SK-N-SH (cell line): ENCODE results near the gene GOLGA6L7.

Experiments used
- EP300 ChIP-seq, 2 experiments: IDR thresholded peaks; 2 replicates each; pipeline versions ENCODE4 v1.4.0 to v1.6.1; 2012; ENCODE audit warnings: borderline replicate concordance in 1 of 2, low read depth in 1 of 2, low read length in 1 of 2
- IRF3 ChIP-seq: fragments of 150-350 bp; IDR thresholded peaks from 2 replicates; pipeline ENCODE4 v1.6.1; 2016; ENCODE audit warnings: mild to moderate bottlenecking, low read depth, low read length
- RCOR1 ChIP-seq: fragments of 150-350 bp; IDR thresholded peaks from 2 replicates; pipeline ENCODE4 v1.6.1; 2017; ENCODE audit warnings: antibody characterized with exemption, low read length
- TF ChIP-seq, protein P1 (sequence below): fragments of 200-600 bp; sonication (generic); IDR thresholded peaks from 2 replicates; pipeline ENCODE4 v1.6.1; 2017; ENCODE audit warnings: antibody characterized with exemption, mild to moderate bottlenecking, moderate library complexity

- no peak for TF ChIP-seq RCOR1
- no peak for TF ChIP-seq IRF3
- TF ChIP-seq, protein P1, sequence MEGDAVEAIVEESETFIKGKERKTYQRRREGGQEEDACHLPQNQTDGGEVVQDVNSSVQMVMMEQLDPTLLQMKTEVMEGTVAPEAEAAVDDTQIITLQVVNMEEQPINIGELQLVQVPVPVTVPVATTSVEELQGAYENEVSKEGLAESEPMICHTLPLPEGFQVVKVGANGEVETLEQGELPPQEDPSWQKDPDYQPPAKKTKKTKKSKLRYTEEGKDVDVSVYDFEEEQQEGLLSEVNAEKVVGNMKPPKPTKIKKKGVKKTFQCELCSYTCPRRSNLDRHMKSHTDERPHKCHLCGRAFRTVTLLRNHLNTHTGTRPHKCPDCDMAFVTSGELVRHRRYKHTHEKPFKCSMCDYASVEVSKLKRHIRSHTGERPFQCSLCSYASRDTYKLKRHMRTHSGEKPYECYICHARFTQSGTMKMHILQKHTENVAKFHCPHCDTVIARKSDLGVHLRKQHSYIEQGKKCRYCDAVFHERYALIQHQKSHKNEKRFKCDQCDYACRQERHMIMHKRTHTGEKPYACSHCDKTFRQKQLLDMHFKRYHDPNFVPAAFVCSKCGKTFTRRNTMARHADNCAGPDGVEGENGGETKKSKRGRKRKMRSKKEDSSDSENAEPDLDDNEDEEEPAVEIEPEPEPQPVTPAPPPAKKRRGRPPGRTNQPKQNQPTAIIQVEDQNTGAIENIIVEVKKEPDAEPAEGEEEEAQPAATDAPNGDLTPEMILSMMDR, result no peak
- no peak for TF ChIP-seq EP300 (IDR thresholded peaks at IDR 0.05; ENCODE audit: borderline replicate concordance in 1 of 2, low read depth in 1 of 2, low read length in 1 of 2)
These were observed 35.9 kb upstream of the GOLGA6L7 start for GRCh38 chr15:28884151-28884940.
